Chondrocyte (in vitro differentiated cells): ENCODE results near the gene ZNF688. TPM values are rescaled to one million over a fixed set of nuclear protein-coding genes. Genes with fewer than 3 reads are reported as not detected.
A peak's percentile ranks its signal among the peaks of the same experiment; 100 is the strongest.

Experiments used
- DNase-seq: peaks from one replicate; pipeline ENCODE4 v3.0.0; 2021; ENCODE audit warnings: mixed read lengths, low spot score
- H3K27ac Mint-ChIP-seq: one replicate; pipeline ENCODE4 v1.8.0; 2021; ENCODE audit warnings: mild to moderate bottlenecking, moderate library complexity, mixed read lengths; ENCODE audit not compliant: unreplicated experiment
- H3K27me3 Mint-ChIP-seq: 2 replicates; pipeline ENCODE4 v1.8.0; 2021; ENCODE audit warnings: low read depth, mixed read lengths
- H3K36me3 Mint-ChIP-seq: 2 replicates; pipeline ENCODE4 v1.8.0; 2021; ENCODE audit warnings: low read depth, mixed read lengths
- H3K4me1 Mint-ChIP-seq: 2 replicates; pipeline ENCODE4 v1.8.0; 2021; ENCODE audit warnings: low read depth, mild to moderate bottlenecking, mixed read lengths
- H3K4me3 Mint-ChIP-seq: one replicate; pipeline ENCODE4 v1.8.0; 2021; ENCODE audit warnings: mild to moderate bottlenecking, moderate library complexity, mixed read lengths; ENCODE audit not compliant: unreplicated experiment
- H3K9me3 Mint-ChIP-seq: 2 replicates; pipeline ENCODE4 v1.8.0; 2021; ENCODE audit warnings: low read depth, mixed read lengths
- total RNA-seq: library from RNA; stranded (reverse); gene quantifications from 3 replicates; pipeline ENCODE4 v1.2.1, GENCODE V29; 2021
- TF ChIP-seq, protein P1 (sequence below): fragments of 200-600 bp; sonication (generic); IDR thresholded peaks from 2 replicates; pipeline ENCODE4 v1.5.0; 2021; ENCODE audit warnings: antibody characterized with exemption, mild to moderate bottlenecking, moderate library complexity

ZNF688 gene
- total RNA-seq, 1 donor from 2014 or later, result 13.7 TPM

DNA sequence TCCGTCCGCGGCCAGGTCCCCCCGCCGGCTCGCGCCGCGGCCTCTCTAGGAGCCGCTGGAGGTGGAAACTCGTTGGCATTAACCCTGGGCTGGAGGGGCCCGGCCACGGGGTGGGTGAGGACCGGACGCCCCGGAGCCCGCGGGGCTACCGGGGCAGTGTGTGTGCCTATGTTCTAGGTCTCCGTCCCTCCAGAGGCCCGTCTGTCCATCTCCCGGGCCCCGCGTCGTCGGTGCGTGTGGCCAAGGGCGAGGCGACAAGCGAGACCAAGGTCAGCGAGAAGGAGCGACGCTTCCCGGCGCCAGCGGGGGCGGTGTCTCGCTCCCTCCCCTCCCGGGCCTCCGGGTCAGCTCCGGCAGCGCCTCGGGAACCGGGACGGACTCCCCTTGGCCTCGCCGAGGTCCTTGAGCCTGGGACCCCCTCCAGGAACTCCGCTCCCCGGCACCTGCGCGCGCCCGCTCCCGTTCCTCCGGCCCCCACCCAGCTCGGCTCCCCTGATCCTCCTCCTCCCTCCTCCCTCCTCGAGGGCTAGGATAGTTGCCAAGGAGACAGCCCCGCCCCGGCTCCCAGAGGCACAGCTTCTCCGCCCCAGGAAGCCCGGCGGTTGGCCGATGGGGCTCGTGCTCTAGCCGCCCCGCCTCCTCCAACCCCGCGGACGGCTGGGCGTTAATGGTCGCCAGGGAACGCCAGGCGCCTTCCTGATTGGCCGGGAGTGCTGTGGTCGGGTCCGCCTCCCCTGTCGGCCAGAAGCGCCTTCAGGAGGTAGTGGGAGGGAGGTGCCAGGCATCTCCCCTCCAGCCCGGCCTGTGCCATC is 44.5 kb downstream of the ZNF688 start:
- no peaks in the 10 kb centered on the region for H3K9me3 Mint-ChIP-seq
- TF ChIP-seq, protein P1, sequence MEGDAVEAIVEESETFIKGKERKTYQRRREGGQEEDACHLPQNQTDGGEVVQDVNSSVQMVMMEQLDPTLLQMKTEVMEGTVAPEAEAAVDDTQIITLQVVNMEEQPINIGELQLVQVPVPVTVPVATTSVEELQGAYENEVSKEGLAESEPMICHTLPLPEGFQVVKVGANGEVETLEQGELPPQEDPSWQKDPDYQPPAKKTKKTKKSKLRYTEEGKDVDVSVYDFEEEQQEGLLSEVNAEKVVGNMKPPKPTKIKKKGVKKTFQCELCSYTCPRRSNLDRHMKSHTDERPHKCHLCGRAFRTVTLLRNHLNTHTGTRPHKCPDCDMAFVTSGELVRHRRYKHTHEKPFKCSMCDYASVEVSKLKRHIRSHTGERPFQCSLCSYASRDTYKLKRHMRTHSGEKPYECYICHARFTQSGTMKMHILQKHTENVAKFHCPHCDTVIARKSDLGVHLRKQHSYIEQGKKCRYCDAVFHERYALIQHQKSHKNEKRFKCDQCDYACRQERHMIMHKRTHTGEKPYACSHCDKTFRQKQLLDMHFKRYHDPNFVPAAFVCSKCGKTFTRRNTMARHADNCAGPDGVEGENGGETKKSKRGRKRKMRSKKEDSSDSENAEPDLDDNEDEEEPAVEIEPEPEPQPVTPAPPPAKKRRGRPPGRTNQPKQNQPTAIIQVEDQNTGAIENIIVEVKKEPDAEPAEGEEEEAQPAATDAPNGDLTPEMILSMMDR, result peak; percentile 76
- peaks cover 23% of the 10 kb centered on the region for H3K4me1 Mint-ChIP-seq
- H3K36me3 Mint-ChIP-seq, result peaks cover 2% of the 10 kb centered on the region
- peak; percentile 100 for DNase-seq
- peak overlapping the region; percentile 93 for H3K27ac Mint-ChIP-seq
- no peaks in the 10 kb centered on the region for H3K27me3 Mint-ChIP-seq
- H3K4me3 Mint-ChIP-seq, result peak overlapping the region; percentile 67

DNA sequence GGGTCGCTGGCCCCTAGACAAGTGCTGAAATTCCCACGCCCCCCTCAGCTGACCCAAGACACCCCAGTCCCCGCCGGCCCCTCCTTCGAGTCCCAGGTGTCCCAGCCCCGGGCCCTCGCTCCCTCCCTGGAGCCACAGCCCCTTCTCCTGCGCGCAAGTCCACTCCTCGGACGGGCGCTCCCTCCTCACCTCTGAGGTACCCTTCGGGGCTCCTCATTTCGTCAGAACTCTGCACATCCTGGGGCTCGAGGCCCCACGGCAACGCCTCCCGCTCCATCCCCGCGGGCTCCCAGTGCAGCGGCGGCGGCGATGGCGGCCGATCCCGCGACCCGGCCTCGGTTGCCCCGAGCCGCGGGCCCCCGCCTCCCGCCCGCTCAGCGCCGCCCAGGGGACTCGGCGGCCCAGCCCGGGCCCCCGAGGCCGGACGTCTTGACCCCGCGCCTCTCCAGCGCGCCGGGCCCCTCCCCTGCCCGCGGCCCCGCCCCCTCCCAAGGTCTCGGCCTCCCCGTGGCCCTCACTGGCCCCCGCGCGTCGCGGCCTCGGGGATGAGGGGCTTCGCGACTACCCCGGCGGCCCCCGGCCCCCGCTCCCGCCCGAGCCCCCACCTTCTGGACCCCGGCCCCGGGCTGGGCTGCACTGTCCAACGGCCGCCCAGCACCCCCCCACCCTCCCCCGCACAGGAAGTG is 45.2 kb downstream of the ZNF688 start, which contains the start of gene ZNF768:
TSS of gene ZNF768 (minus strand) at position 430 of the 686 bp plus-strand sequence. CDS start at position 277, 153 bp downstream.
- H3K9me3 Mint-ChIP-seq, result no peaks in the 10 kb centered on the region
- DNase-seq, result no peak
- H3K27me3 Mint-ChIP-seq, result no peaks in the 10 kb centered on the region
- TF ChIP-seq, protein P1, result no peak
- H3K4me1 Mint-ChIP-seq, result peaks cover 23% of the 10 kb centered on the region
- peak within 1 kb of the TSS; percentile 93 for H3K27ac Mint-ChIP-seq
- H3K36me3 Mint-ChIP-seq, result peaks cover 2% of the 10 kb centered on the region
- H3K4me3 Mint-ChIP-seq, result peak within 1 kb of the TSS; percentile 78

DNA sequence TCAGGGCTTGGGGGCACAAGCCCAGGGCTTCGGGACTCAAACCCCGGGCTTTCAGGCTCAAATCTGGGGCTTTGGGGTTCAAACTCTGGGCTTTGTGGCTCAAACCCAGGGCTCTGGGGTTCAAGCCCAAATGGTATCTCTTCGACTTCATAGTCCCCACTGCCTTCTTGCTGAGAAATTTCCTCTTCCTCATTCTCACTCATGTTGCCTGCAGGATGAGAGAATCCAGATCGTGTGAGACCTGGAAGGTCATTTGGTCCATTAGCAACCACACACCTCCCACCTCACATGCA is 45.7 kb downstream of the ZNF688 start:
- Mint-ChIP-seq H3K4me3 (peak overlapping the region; percentile 78), H3K27me3 (no peaks in the 10 kb centered on the region), H3K9me3 (no peaks in the 10 kb centered on the region), H3K27ac (peak overlapping the region; percentile 75), H3K4me1 (peaks cover 23% of the 10 kb centered on the region), H3K36me3 (peaks cover 2% of the 10 kb centered on the region)
- TF ChIP-seq, protein P1, result no peak
- no peak for DNase-seq

DNA sequence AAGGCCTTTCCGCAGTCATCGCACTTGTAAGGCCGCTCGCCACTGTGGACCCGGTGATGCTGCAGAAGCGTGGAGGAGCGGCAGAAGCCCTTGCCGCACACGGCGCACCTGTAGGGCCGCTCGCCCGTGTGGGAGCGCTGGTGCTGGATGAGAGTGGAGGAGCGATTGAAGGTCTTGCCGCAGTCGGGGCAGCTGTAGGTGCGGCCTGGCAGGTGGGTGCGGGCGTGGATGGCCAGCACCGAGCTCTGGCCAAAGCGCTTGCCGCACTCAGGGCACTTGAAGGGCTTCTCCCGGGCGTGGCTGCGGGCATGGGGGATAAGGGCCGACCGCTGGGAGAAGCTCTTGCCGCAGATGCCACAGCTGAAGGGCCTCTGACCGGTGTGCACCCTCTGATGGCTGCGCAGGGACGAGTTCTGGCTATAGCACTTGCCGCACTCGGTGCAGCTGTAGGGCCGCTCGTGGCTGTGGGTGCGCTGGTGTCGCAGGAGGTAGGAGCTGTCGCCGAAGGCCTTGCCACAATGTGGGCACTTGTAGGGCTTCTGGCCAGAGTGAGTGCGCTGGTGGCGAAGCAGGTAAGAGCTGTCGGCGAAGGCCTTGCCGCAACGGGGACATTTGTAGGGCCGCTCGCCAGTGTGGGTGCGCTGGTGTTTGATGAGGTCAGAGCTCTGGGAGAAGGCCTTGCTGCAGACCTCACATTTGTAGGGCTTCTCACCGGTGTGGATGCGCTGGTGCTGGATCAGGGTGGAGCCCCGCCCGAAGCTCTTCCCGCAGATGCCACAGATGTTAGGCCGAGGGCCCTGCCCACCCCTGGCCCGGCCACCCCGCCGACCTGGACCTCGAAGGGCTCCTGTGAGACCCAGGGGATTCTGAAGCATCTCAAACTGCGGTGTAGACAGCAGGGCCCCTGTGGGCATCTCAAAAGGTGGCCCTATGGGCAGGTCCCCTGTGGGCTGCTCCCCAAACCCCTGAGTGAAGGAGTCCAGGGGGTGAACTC is 46.6 kb downstream of the ZNF688 start:
- peaks cover 2% of the 10 kb centered on the region for H3K36me3 Mint-ChIP-seq
- H3K4me1 Mint-ChIP-seq, result peaks cover 23% of the 10 kb centered on the region
- TF ChIP-seq, protein P1, result no peak
- H3K27me3 Mint-ChIP-seq, result no peaks in the 10 kb centered on the region
- no peak overlapping the region for H3K27ac Mint-ChIP-seq
- no peak overlapping the region for H3K4me3 Mint-ChIP-seq
- H3K9me3 Mint-ChIP-seq, result no peaks in the 10 kb centered on the region
- DNase-seq, result no peak
